RWPE1 (cell line): ENCODE data around the gene LMX1B.

Source experiments
- CTCF ChIA-PET: fragments of 350-600 bp; sonication (Branson Sonifier 250); formaldehyde crosslinking; extraction: SDS; loops from one replicate; lab custom pipeline; 2021; lab: Yijun Ruan, JAX
- POLR2A ChIA-PET: fragments of 400-600 bp; formaldehyde crosslinking; extraction: SDS; loops from one replicate; lab custom pipeline; 2020; ENCODE audit warnings: antibody characterized with exemption; ENCODE audit not compliant: low non-redundant PET; lab: Yijun Ruan, JAX
- DNase-seq: peaks from one replicate; pipeline ENCODE4 v3.0.0; 2012; ENCODE audit warnings: low spot score
- H3K27ac ChIP-seq: fragments of 450-650 bp; 2 replicates; pipeline ENCODE4 v1.5.1; 2017
- CTCF ChIP-seq: fragments of 450-650 bp; conservative IDR thresholded peaks from 2 replicates; pipeline ENCODE4 v1.5.1; 2017; ENCODE audit warnings: low read depth, mild to moderate bottlenecking

Gene LMX1B

GRCh38 chr9:126612326-126612812 lies 1.4 kb upstream of the LMX1B start:
- no peak for TF ChIP-seq CTCF
- H3K27ac ChIP-seq = no peak overlapping the region
- CTCF ChIA-PET = interaction anchor here (0.6 to 1.5 kb wide), 5 partner anchors 37 to 169 kb away, joined by 3 to 6 read pairs (median 4); no protein-coding TSS in a partner anchor
- POLR2A ChIA-PET = interaction anchor here (0.6 kb wide), 1 partner anchor 48 kb away, joined by 3 read pairs; no protein-coding TSS in a partner anchor
- DNase-seq = no peak

DNA sequence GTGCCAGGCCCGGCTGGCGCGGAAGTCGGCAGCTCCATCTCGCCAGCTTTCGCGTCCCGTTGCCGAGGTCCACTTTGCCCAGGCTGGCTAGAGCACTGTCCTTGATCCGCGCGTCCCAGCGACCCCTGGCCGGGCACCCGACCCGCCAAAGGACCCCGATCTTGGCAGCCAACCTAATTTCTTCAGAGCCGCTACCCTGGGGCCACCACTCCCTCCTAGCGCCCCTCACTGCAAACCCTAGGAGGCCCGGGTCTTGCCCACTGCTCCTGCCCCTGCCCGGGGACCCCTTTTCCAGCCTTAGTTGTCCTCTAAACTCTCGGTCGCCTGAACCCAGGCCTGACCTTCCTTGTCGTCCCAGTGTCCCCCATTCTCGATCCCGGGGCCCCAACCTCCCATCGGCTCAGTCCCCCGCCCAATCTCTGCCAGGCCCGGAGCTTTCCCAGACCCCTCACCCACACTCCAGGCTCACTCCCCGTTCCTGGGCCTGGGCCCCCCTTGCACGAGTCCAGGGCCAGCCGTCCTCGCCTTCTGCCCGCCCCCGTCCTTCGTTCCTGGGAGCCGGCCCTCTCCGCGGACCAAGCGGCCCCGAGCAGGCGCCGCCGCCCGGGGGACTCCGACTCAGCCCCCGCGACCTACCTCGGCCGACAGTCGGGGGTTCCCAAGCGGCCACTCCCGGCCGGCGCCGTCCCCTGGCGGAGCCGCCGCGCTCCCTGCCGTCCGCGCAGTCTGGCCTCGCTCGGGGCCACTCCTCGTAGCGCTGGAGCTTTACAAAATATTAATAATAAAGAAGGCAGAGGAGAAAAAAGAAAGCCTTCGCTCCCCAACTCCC lies 701 bp upstream of the LMX1B start:
- ChIA-PET CTCF (interaction anchor here (0.5 to 1.6 kb wide), 8 partner anchors 22 to 169 kb away, joined by 3 to 6 read pairs (median 4); no protein-coding TSS in a partner anchor), POLR2A (interaction anchor here (0.6 kb wide), 1 partner anchor 49 kb away, joined by 3 read pairs; no protein-coding TSS in a partner anchor)
- DNase-seq = no peak
- no peak overlapping the region for H3K27ac ChIP-seq
- no peak for TF ChIP-seq CTCF

DNA sequence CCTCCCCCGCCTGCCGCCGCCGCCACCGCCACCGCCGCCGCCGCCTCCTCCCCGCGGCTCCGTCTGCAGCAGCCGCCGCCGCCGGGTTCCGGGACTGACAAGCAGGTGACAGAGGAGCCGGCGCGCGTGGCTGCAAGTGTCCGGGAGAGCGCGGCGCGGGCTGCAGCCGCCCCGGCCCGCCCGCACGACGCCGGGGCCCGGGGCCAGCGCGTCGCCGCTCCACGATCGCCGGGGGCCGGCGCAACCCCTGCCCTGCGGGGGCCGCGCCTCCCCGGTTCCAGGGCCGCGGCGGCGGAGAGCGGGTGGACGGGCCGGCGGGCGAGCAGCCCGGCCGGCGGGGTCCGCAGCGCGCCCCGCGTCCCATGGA lies 343 bp downstream of the LMX1B start:
- no peak for TF ChIP-seq CTCF
- ChIA-PET CTCF (interaction anchor here (0.6 to 1.6 kb wide), 4 partner anchors 77 to 611 kb away, joined by 3 to 5 read pairs (median 3); no protein-coding TSS in a partner anchor), POLR2A (no interaction called here)
- DNase-seq = no peak
- H3K27ac ChIP-seq = no peak overlapping the region

- CTCF ChIA-PET = interaction anchor here (0.5 kb wide), 1 partner anchor 541 kb away, joined by 3 read pairs; no protein-coding TSS in a partner anchor
Measured at GRCh38 chr9:126614455-126615244, 922 bp downstream of the LMX1B start.

DNA sequence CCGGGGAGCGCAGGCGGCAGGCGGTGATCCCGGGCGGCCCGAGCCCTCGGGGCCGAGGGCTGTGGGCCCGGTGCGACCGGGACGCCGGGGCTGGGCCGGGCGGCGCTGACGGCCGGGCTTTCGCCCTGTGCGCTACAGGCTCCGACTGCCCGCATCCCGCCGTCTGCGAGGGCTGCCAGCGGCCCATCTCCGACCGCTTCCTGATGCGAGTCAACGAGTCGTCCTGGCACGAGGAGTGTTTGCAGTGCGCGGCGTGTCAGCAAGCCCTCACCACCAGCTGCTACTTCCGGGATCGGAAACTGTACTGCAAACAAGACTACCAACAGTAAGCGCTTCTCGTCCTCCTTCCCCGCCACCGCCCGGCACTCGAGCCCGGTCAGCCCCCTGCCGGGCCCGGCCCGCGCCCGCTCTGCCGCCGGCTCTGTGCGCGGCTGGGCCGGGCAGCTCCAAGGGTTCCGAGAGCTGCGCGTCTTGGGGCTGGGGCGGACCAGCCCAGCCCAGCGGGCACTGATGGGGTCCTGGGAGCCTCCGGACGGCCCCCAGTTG lies 1.6 kb downstream of the LMX1B start:
- no peak overlapping the region for H3K27ac ChIP-seq
- TF ChIP-seq CTCF = no peak
- DNase-seq = no peak
- ChIA-PET POLR2A (no interaction called here), CTCF (interaction anchor here (0.5 to 1.9 kb wide), 3 partner anchors 75 to 542 kb away, joined by 3 to 11 read pairs (median 3); no protein-coding TSS in a partner anchor)

More at GRCh38 chr9:126614455-126615244, 922 bp downstream of the LMX1B start:
- POLR2A ChIA-PET = no interaction called here
- DNase-seq = no peak
- TF ChIP-seq CTCF = no peak
- no peak overlapping the region for H3K27ac ChIP-seq
